Measurements from ENCODE around the gene FAM162A.
"Not testable (repeated sequence)": the region's sequence is repeated elsewhere in the genome, so short reads cannot be mapped to it uniquely, and the experiment has no call there.

FAM162A gene

DNA sequence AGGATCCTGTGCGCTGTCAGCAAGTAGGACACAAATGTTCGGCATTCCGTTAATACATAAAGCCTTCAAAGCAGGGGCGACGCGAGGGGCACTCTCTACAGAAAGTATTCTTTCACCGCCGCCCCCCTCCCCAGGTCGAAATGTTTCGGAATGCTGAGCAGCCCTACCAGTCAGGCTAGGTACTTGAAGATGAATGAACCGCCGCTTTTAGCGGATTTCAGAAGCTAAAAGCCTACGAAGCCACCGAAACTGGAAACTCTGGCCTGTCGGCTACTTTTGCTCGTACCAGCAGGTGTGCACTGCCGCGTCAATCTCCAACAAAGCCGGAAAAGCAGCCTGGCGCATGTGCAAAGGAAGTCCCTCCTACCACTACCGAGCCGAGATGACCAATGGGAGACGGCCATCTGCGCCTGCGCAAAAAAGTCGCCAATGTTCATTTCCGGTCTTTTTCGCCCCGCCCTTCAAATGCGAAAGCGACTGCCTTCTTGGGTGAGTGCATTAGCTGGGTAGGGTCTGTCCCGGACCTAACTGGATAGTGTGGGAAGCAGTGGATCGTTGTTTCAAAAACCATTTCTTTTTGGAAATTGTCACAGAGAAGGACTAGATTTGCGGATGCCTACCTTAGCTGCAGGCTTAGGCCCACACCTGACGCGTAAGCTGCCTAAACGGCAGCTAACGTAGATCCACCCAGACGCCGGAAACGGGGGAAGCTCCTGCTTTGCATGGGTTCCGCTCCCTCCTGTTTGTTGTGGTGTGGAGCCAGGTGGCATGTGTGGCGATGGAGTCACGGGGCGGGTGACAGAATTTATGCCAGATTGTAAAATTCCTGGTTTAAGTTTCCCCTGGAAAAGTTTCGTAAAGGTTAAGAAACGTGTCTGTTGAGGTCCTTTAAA is 32.0 kb downstream of the FAM162A start, which contains the start of gene WDR5B:
Gene WDR5B, minus strand, starts transcription at position 301 of the 893 bp plus-strand sequence. CDS start 534 bp downstream, outside the sequence.
- peak; percentile 96 to 97 (median 97) for DNase-seq (ENCODE audit: low read depth in 4 of 4, low spot score in 1 of 4)

DNA sequence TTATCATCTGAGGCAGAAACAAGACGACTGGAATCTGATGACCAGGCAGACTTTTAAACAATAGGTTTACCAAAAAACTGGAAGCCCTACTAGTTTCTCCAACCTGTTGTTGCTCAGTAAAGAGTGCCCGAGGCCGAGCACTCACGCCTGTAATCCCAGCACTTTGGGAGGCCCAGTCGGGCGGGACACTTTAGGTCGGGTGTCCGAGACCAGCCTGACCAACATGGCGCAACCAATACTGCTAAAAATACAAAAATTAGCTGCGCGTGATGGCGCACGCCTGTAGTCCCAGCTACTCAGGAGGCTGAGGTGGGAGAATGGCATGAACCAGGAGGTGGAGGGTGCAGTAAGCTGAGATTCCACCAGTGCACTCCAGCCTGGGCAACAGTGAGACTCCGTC is 33.0 kb downstream of the FAM162A start:
- no peak for DNase-seq (ENCODE audit: low read depth in 4 of 4, low spot score in 1 of 4)

DNA sequence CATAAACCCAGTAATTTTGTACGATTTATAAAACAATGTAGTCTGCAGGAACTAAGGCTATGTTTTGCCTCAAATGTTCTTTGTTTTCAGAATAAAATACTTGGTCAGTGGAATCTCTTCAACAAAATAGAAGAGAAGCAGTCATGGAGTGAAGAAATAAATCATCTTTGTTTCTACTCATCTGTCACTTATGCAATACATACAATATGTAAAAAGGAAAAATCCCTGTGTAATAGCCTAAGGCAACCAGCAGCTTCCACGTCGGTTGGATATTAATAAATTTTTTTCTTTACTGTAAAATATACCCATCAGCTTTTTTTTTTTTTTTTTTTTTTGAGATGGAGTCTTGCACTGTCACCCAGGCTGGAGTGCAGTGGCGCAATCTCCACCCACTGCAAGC is 37.1 kb downstream of the FAM162A start:
- no peak for DNase-seq (ENCODE audit: low read depth in 4 of 4, low spot score in 1 of 4)

DNA sequence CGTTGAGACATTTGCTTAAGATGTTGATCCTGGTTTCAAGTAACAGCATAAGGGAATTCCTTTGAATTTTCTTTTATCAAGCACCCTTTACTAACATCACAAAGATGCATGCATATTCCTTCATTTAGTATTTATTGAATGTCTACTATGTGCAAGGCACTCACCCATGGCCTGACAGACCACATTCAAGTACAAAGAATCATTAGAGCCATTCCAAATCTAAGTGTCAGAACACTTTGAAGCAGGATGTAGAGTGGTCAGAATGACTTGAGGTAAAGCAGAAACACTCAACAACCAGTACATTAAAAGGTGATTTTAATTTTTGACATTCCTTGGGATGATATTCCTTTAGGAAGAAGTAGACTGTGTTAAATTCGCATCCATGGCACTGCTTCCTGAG is 37.9 kb downstream of the FAM162A start:
- DNase-seq (ENCODE audit: low read depth in 4 of 4, low spot score in 1 of 4): no peak

DNA sequence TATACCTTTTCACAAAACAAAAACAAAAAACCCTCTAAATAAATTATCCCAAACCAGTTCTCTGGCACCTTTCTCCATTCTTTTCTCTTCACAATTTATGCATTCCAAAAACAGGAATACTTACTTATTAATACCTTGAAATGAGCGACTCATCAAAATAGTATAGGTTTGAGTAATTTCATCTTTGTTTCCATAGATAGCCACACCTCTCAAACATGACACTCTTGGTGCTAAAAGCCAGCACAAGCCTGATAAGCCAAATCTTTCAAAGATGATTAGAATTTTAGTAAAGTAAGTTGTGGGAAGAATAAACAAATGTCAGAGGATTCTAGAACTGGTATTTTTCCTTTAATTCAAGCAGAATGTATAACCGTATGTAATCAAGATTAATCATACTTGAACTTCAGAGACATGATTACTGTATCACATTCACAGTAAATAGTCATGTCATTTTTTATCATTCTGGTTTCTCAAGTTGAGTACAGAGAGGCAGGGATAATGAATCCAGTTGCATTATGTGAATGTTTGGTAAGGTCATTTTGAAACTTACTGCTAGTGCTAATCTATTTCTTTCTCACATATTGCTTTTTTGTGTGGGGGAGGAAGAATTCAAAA is 44.0 kb downstream of the FAM162A start:
- DNase-seq (ENCODE audit: low read depth in 4 of 4, low spot score in 1 of 4): no peak

DNA sequence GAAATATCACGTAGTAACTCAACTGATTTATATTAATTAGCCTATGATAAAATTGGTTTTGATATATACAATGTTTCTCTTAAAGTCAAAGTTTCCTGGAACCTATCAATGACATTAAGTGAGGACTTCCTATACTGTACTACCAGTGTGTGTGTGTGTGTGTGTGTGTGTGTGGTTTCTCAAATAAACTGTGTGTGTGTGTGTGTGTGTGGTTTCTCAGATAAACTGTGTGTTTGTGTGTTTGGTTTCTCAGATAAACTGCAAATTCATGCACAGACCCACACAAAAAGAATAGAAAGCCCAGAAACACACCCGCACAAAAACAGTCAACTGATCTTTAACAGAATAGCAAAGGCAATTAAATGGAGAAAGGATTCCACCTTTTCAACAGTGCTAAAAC is 46.4 kb downstream of the FAM162A start:
- no peak for DNase-seq (ENCODE audit: low read depth in 4 of 4, low spot score in 1 of 4)

DNA sequence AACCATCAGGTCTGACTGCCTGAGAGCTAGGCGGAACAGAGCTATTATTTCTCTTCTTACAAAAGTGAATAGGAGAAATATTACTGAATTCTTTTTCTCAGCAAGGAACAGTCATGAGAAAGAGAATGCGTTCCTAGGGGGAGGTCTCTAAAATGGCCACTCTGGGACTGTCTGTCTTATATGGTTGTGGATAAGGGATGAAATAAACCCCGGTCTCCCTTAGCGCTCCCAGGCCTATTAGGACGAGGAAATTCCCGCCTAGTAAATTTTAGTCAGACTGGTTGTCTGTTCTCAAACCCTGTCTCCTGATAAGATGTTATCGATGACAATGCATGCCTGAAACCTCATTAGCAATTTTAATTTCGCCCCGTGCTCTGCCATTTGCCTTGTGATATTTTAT is 52.0 kb downstream of the FAM162A start:
- DNase-seq (ENCODE audit: low read depth in 4 of 4, low spot score in 1 of 4): no peak

DNA sequence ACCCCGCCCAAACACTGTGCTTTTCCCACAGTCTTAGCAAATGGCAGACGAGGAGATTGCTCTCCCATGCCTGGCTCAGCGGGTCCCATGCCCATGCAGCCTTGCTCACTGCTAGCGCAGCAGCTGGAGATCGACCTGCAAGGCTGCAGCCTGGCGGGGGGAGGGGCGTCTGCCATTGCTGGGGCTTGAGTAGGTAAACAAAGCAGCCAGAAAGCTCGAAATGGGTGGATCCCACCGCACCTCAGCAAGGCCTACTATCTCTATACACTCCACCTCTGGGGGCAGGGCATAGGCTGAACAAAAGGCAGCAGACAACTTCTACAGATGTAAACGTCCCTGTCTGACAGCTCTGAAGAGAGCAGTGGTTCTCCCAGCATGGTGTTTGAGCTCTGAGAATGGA is 59.1 kb downstream of the FAM162A start:
- DNase-seq (ENCODE audit: low read depth in 4 of 4, low spot score in 1 of 4): no peak

DNA sequence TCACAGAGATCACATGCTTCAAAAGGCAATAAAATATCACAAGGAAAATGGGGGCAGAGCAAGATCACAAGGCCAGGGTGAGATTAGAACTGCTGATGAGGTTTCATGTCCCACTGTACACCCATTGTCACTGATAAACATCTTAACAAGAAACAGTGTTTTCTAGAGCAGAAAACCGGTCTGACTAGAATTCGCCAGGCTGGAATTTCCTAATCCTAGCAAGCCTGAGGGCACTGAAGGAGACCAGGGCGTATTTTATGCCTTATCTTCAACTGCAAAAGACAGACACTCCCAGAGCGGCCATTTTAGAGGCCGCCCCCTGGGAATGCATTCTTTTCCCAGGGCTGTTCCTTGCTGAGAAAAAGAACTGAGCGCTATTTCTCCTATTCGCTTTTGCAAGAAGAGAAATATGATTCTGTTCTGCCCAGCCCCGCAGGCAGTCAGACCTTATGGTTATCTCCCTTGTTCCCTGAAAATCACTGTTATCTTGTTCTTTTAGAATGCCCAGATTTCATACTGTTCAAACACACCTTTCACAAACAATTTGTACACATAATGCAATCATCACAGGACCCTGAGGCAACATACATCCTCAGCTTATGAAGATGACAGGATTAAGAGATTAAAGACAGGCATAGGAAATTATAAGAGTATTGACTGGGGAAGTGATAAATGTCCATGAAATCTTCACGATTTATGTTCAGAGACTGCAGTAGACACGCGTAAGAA is 59.9 kb downstream of the FAM162A start:
- not testable (repeated sequence) for DNase-seq (ENCODE audit: low read depth in 4 of 4, low spot score in 1 of 4)

DNA sequence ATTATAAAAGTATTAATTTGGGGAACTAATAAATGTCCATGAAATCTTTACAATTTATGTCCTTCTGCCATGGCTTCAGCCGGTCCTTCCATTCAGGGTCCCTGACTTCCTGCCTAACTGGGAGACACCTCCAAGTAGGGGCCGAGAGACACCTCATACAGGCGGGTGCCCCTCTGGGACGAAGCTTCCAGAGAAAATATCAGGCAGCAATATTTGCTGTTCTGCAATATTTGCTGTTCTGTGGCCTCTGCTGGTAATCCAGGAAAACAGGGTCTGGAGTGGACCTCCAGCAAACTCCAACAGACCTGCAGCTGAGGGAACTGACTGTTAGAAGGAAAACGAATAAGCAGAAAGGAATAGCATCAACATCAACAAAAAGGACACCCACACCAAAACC is 60.5 kb downstream of the FAM162A start:
- DNase-seq (ENCODE audit: low read depth in 4 of 4, low spot score in 1 of 4): not testable (repeated sequence)

DNA sequence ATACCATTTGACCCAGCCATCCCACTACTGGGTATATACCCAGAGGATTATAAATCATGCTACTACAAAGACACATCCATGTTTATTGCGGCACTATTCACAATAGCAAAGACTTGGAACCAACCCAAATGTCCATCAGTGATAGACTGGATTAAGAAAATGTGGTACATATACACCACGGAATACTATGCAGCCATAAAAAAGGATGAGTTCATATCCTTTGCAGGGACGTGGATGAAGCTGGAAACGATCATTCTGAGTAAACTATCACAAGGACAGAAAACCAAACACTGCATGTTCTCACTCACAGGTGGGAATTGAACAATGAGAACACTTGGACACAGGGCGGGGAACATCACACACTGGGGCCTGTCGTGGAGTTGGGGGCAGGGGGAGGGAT is 64.2 kb downstream of the FAM162A start:
- not testable (repeated sequence) for DNase-seq (ENCODE audit: low read depth in 4 of 4, low spot score in 1 of 4)

DNA sequence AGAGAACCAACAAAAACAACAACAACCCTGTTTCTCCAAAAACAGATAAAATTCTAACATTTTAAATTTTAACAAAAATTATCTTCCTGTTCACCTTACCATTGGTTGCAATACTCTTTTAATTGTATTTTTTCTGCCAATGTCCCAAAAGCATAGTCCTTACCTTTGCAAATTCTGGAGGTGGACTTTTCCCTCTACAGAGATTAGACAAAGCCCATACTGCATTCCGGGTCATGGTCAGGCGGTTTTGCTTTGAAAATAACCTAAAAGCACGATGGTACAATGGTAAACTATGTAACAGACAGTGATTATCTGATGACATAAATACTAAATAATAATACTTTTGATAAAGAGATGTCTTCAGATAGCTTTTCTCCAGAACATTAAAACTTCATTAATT is 67.4 kb downstream of the FAM162A start:
- DNase-seq (ENCODE audit: low read depth in 4 of 4, low spot score in 1 of 4): no peak

DNA sequence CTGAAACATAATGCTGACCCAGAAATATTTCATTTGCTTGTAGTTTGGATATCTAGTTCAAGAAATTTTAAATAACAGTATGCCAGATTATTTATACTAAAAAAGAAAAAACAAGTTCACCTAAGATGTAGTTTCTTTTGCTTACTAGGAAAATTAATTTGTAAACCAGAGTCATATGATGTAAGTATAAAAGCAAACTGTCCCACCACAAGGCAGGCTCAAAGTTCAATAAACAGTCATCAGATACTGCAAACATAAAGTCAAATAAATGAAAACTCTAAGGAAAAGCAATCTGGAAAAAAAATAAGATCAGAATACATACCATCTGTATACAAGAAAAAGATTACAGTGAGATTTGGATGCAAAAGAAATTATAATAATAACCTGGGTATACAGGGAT is 72.1 kb downstream of the FAM162A start:
- no peak for DNase-seq (ENCODE audit: low read depth in 4 of 4, low spot score in 1 of 4)

DNA sequence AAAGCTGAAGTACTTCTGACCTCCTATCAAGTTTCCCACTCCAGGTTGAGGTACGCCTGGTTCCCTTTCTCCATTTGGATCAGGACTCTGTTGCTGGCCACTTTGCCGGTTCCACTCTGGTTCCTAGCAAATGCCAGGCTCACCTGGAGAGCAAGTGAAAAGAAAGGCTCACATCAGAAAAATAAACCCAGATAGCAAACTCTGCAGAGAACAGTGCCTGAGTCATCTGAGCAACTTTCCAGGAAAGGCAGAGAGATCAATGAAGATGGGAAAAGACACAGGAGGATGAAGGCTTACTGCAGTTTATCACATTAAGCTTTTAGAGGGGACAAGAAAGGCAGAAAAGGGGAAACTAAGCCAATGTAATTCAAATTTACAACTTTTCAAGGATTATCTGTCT is 73.7 kb downstream of the FAM162A start:
- no peak for DNase-seq (ENCODE audit: low read depth in 4 of 4, low spot score in 1 of 4)

DNA sequence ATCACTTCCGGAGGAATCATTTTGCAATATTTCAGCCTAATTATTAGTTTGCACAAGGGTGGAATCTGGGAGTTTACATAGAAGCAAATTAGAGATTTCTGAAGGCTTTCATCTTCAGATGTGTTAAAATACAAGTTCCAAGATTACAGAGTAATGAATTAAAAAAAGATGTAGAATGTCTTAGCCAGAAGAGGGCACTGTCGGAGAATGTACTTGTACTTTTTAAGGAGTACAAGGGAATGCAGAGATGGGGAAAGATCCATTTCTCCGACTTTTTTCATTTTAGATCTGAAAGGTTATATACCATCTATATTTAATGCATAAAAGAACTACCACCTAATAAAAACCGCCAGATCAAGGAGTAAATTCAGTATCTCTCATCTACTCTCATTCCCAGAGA is 75.0 kb downstream of the FAM162A start:
- no peak for DNase-seq (ENCODE audit: low read depth in 4 of 4, low spot score in 1 of 4)

DNA sequence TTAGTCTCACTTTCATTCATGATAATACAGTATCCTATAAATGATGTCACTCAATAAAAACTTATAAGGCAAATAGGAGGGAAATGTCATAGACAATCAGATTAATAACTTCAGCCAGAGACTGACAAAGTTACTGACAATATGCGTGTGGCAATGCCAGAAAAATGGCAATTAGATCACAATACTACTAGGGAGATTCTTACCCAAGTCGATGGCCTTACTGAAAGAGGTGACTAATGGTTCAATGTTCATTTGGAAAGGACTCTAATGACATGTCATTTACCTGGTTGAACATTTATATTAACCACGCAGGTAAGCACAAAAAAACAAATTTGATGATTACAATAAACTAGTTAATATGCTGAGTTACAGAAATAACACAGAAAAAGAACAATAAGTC is 77.8 kb downstream of the FAM162A start:
- DNase-seq (ENCODE audit: low read depth in 4 of 4, low spot score in 1 of 4): no peak

Data from stimulated activated CD4-positive, alpha-beta T cell treated with anti-CD3 and anti-CD28 coated beads, Interleukin-1b, Interleukin-23, amount 100 ng/mL, for 24 hours (primary cell).